ENCODE results near the gene DMGDH. TPM values are rescaled to one million over a fixed set of nuclear protein-coding genes. Genes with fewer than 3 reads are reported as not detected.

DMGDH gene
- total RNA-seq, 1 donor from 2014 or later: 1.9 TPM

- TF ChIP-seq CTCF (conservative IDR thresholded peaks at IDR 0.05; ENCODE audit: low read depth, low read length): no peak
- no peak overlapping the region for H3K4me3 ChIP-seq (ENCODE audit: low read depth, low read length)
- DNase-seq (ENCODE audit: low read depth): no peak
These were observed 12.3 kb upstream of the DMGDH start for GRCh38 chr5:79081779-79082178.

GRCh38 chr5:79080804-79081203 lies 11.3 kb upstream of the DMGDH start:
- TF ChIP-seq CTCF (conservative IDR thresholded peaks at IDR 0.05; ENCODE audit: low read depth, low read length): no peak
- H3K4me3 ChIP-seq (ENCODE audit: low read depth, low read length): no peak overlapping the region
- no peak for DNase-seq (ENCODE audit: low read depth)

- no peak for TF ChIP-seq CTCF (conservative IDR thresholded peaks at IDR 0.05; ENCODE audit: low read depth, low read length)
- H3K4me3 ChIP-seq (ENCODE audit: low read depth, low read length): no peak overlapping the region
- no peak for DNase-seq (ENCODE audit: low read depth)
These were observed 8.3 kb upstream of the DMGDH start for GRCh38 chr5:79077680-79078365.

- DNase-seq (ENCODE audit: low read depth): no peak
- no peak for TF ChIP-seq CTCF (conservative IDR thresholded peaks at IDR 0.05; ENCODE audit: low read depth, low read length)
- no peak overlapping the region for H3K4me3 ChIP-seq (ENCODE audit: low read depth, low read length)
These were observed 7.3 kb upstream of the DMGDH start for GRCh38 chr5:79076819-79077218.

- no peak overlapping the region for H3K4me3 ChIP-seq (ENCODE audit: low read depth, low read length)
- DNase-seq (ENCODE audit: low read depth): no peak
These were observed 6.4 kb upstream of the DMGDH start for GRCh38 chr5:79075646-79076426.

GRCh38 chr5:79074641-79075040 lies 5.2 kb upstream of the DMGDH start:
- no peak overlapping the region for H3K4me3 ChIP-seq (ENCODE audit: low read depth, low read length)
- no peak for TF ChIP-seq CTCF (conservative IDR thresholded peaks at IDR 0.05; ENCODE audit: low read depth, low read length)
- DNase-seq (ENCODE audit: low read depth): peak; percentile 74

More at GRCh38 chr5:79075646-79076426, 6.4 kb upstream of the DMGDH start:
- peak; percentile 37 for TF ChIP-seq CTCF (conservative IDR thresholded peaks at IDR 0.05; ENCODE audit: low read depth, low read length)

Data from epithelial cell of proximal tubule (primary cell).